ENCODE results near the gene OPN4. TPM values are rescaled to one million over a fixed set of nuclear protein-coding genes. Genes with fewer than 3 reads are reported as not detected.
A peak's percentile ranks its signal among the peaks of the same experiment; 100 is the strongest.

Gene OPN4
- total and polyA plus RNA-seq, 2 of the 8 experiments (the other 6 are each of a cell fraction or from before 2014, with no cell fraction given), result not detected

DNA sequence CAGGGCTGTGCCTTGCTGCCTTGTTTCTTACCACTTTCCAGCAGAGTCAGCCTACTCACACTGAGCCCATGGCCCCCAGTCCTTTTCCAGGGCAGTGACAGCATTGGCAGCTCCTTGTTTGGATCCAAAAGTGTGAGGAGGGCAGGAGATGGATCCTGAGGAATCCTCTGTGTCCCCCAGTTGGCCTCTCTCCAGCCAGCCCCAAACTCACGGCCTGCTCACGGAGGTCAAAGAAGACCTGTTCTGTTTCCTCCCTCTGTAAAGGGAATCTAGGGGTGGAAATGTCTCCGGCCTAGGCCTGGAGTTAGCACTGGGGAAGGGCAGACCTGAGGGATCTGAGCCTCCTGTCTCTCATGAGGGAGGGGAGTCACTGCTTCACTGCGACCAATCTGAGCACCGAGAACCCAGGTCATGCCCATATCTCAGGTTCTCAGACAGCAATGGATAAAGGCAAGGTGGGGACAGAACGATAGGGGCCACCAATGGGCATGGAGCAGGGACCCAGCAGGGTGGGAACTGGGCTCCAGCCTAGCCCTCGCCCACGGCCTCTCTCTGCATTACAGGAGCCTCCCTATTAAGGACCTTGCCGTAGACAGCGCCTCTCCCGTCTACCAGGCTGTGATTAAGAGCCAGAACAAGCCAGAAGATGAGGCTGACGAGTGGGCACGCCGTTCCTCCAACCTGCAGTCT, 37.1 kb downstream of the OPN4 start:
- FAIRE-seq (no peak), DNase-seq (ENCODE audit: low read depth in 1 of 2, low spot score in 2 of 2) (no peak)
- Histone ChIP-seq H2AFZ (ENCODE audit: low read length) (no peak overlapping the region), H3K9me3 (ENCODE audit: insufficient read depth in 2 of 2, low read depth in 1 of 2, low read length in 1 of 2) (no peaks in the 10 kb centered on the region), H2BK15ac (ENCODE audit: low read length) (0 out of 2 replicates have a peak overlapping the region, but pooled peaks have one; percentile 40), H3K4me2 (ENCODE audit: insufficient read depth in 1 of 2, low read depth in 2 of 2, low read length in 2 of 2) (no peak overlapping the region), H3K4me1 (replicated peaks in 1 of 4; ENCODE audit: control insufficient read depth in 3 of 4, insufficient read depth in 4 of 4, low read length in 3 of 4) (peaks cover 3 to 20% (median 5%) of the 10 kb centered on the region in 4 experiments), H3K27ac (ENCODE audit: low read depth, low read length) (no peak overlapping the region), H3K27me3 (replicated peaks in 1 of 4; ENCODE audit: control insufficient read depth in 3 of 4, extremely low read depth in 1 of 4, insufficient read depth in 3 of 4, low read length in 3 of 4) (0 out of 7 replicates have a peak, but pooled peaks cover 0 to 3% (median 0%) of the 10 kb centered on the region in 4 experiments), H3K79me1 (ENCODE audit: low read depth, low read length) (no peaks in the 10 kb centered on the region), H3K9ac (replicated peaks in 1 of 4; ENCODE audit: extremely low read depth in 1 of 4, low read depth in 3 of 4, low read length in 3 of 4) (no peak overlapping the region), H2BK120ac (replicated peaks; ENCODE audit: low read depth, low read length) (no peak overlapping the region), H4K8ac (ENCODE audit: extremely low read depth, insufficient read depth, low read length) (no peak overlapping the region), H2BK5ac (ENCODE audit: low read depth, low read length) (no peak overlapping the region; the same call in 1 of the 2 replicates), H3K23ac (ENCODE audit: insufficient read length) (no peak overlapping the region), H3K36me3 (ENCODE audit: control insufficient read depth in 2 of 4, insufficient read depth in 4 of 4, low read length in 3 of 4) (no peaks in the 10 kb centered on the region), H3K56ac (replicated peaks; ENCODE audit: insufficient read length, low read depth, low read length) (no peak overlapping the region), H4K5ac (ENCODE audit: insufficient read length, low read depth, low read length) (no peak overlapping the region), H2BK12ac (ENCODE audit: low read depth, low read length) (no peak overlapping the region; the same call in 1 of the 2 replicates), H2BK20ac (ENCODE audit: low read length) (no peak overlapping the region), H3K23me2 (ENCODE audit: low read depth, low read length) (no peaks in the 10 kb centered on the region; the same call in 1 of the 2 replicates), H4K91ac (replicated peaks; ENCODE audit: insufficient read length, low read length) (peak overlapping the region; percentile 9), H2AK5ac (ENCODE audit: low read depth, low read length) (no peak overlapping the region), H3K79me2 (ENCODE audit: control insufficient read depth in 1 of 2, insufficient read depth in 2 of 2, low read length in 2 of 2) (no peaks in the 10 kb centered on the region), H4K20me1 (replicated peaks in 1 of 2; ENCODE audit: control insufficient read depth in 1 of 2, insufficient read depth in 2 of 2, low read length in 2 of 2) (no peaks in the 10 kb centered on the region), H3K18ac (ENCODE audit: extremely low read depth, low read length) (peak overlapping the region; percentile 51; the same call in 1 of the 2 replicates), H3K4me3 (ENCODE audit: extremely low read depth in 1 of 4, insufficient read depth in 2 of 4, low read depth in 3 of 4, low read length in 4 of 4) (no peak overlapping the region), H3K14ac (ENCODE audit: insufficient read length) (no peak overlapping the region), H3K4ac (replicated peaks; ENCODE audit: insufficient read length, low read depth, low read length) (no peak overlapping the region)
- WGBS, 2 experiments (ENCODE audit: extremely low coverage in 1 of 2, insufficient coverage in 1 of 2, insufficient read length in 1 of 2, insufficient replicate concordance in 2 of 2, low coverage in 1 of 2, low lambda C conversion rate in 2 of 2, missing lambda C conversion rate in 1 of 2), result 94% methylated on average over 14 of the region's 14 CpGs; no CpG with 5 or more reads in 1 of the 2 experiments
- CTCF ChIA-PET (ENCODE audit: partially characterized antibody), result interaction anchor here (1.5 to 5.0 kb wide), 7 partner anchors 9 to 248 kb away, joined by 4 to 59 read pairs (median 27); no protein-coding TSS in a partner anchor
- POLR2A ChIA-PET (ENCODE audit: partially characterized antibody), result no interaction called here
- TF ChIP-seq EP300 (IDR thresholded peaks at IDR 0.05; ENCODE audit: borderline replicate concordance in 1 of 2, low read depth in 2 of 2, low read length in 2 of 2), result no peak
- no peak for TF ChIP-seq SRF (IDR thresholded peaks at IDR 0.05; ENCODE audit: low read depth, low read length)
- TF ChIP-seq KDM4A (IDR thresholded peaks at IDR 0.05; ENCODE audit: low read depth, low read length, severe bottlenecking), result no peak
- TF ChIP-seq RXRA (IDR thresholded peaks at IDR 0.05; ENCODE audit: insufficient read depth, low read depth, low read length), result no peak
- no peak for TF ChIP-seq SIN3A (conservative IDR thresholded peaks at IDR 0.05 in 1 of 2, IDR thresholded peaks at IDR 0.05 in 1 of 2; ENCODE audit: low read depth in 1 of 2, low read length in 2 of 2)
- no peak for TF ChIP-seq ZNF274 (IDR thresholded peaks at IDR 0.05; ENCODE audit: borderline replicate concordance, extremely low read depth, low read length)
- TF ChIP-seq EZH2 (IDR thresholded peaks at IDR 0.05; ENCODE audit: low read depth, low read length, severe bottlenecking), result no peak
- no peak for TF ChIP-seq SP4 (IDR thresholded peaks at IDR 0.05; ENCODE audit: low read length)
- no peak for TF ChIP-seq SIRT6 (IDR thresholded peaks at IDR 0.05; ENCODE audit: low read length)
- TF ChIP-seq ASH2L (IDR thresholded peaks at IDR 0.05; ENCODE audit: low read length), result no peak
- no peak for TF ChIP-seq RFX5 (IDR thresholded peaks at IDR 0.05; ENCODE audit: borderline replicate concordance, low read depth, low read length)
- TF ChIP-seq KDM5A (IDR thresholded peaks at IDR 0.05; ENCODE audit: low read length), result no peak

Measured in H1 (cell line).